Activated T-helper 1 cell treated with anti-CD3 and anti-CD28 coated beads, Interleukin-12 subunit alpha, Interleukin-12 subunit beta, Interleukin-2, Interleukin-4 antibody, amounts not matched to agents 30 ng/mL and 10 ng/mL and 1 ng/mL, durations not matched to agents 14 hours and 24 hours and 36 hours (primary cell): ENCODE results near the gene MMP15. TPM values are rescaled to one million over a fixed set of nuclear protein-coding genes. Genes with fewer than 3 reads are reported as not detected.
"Not testable (repeated sequence)": the region's sequence is repeated elsewhere in the genome, so short reads cannot be mapped to it uniquely, and the experiment has no call there.

Experiments used
- DNase-seq: peaks from one replicate; pipeline ENCODE4 v3.0.0; 2021; ENCODE audit warnings: low spot score
- H3K27ac Mint-ChIP-seq: one replicate; pipeline ENCODE4 v1.8.0; 2021; ENCODE audit warnings: mild to moderate bottlenecking, mixed read lengths
- H3K27me3 Mint-ChIP-seq: one replicate; pipeline ENCODE4 v1.8.0; 2022; ENCODE audit warnings: mild to moderate bottlenecking, moderate library complexity, mixed read lengths; ENCODE audit not compliant: insufficient read depth
- H3K36me3 Mint-ChIP-seq: one replicate; pipeline ENCODE4 v1.8.0; 2021; ENCODE audit warnings: low read depth, mixed read lengths
- H3K4me1 Mint-ChIP-seq: one replicate; pipeline ENCODE4 v1.8.0; 2021; ENCODE audit warnings: low read depth, mixed read lengths
- H3K4me3 Mint-ChIP-seq: one replicate; pipeline ENCODE4 v1.8.0; 2021; ENCODE audit warnings: mild to moderate bottlenecking, moderate library complexity, mixed read lengths
- H3K9me3 Mint-ChIP-seq: one replicate; pipeline ENCODE4 v1.8.0; 2021; ENCODE audit warnings: mixed read lengths
- intact Hi-C: fragments of 100-400 bp; cut with micrococcal nuclease; formaldehyde crosslinking; loops from one replicate; pipeline ENCODE4 v1.15.1; 2024
- total RNA-seq: library from RNA; stranded (reverse); gene quantifications from 2 replicates; pipeline ENCODE4 v1.2.3, GENCODE V29; 2022

Gene MMP15
- total RNA-seq, 1 donor from 2014 or later: 1.3 TPM

GRCh38 chr16:58057784-58058183 is 32.2 kb downstream of the MMP15 start:
- H3K9me3 Mint-ChIP-seq: no peaks in the 10 kb centered on the region
- DNase-seq: no peak
- no peaks in the 10 kb centered on the region for H3K4me1 Mint-ChIP-seq
- H3K27me3 Mint-ChIP-seq: peaks cover 1% of the 10 kb centered on the region
- H3K36me3 Mint-ChIP-seq: no peaks in the 10 kb centered on the region
- intact Hi-C loops: no loop called here
- H3K27ac Mint-ChIP-seq: no peak overlapping the region
- no peak overlapping the region for H3K4me3 Mint-ChIP-seq

DNA sequence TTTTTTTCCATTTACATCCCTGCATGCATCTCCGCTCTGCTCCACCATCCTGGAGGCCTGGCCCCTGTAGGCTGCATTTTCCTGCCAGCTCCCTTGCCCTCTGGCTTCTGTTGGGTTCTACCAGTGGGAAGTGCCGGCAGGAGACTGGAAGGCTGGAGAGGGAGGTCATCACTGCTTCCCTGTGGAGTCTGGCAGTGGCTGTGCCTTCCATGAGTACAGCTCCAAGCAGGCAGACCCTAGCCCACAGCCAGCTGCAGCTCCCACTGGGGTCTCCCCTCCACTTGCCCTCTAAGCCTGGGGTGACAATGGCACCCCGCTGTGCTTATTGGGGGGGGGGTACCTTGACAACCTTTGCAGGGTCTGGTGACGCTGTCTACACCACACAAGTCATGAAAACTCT is 37.3 kb downstream of the MMP15 start:
- Mint-ChIP-seq H3K4me1 (no peaks in the 10 kb centered on the region), H3K27me3 (peaks cover 1% of the 10 kb centered on the region), H3K36me3 (no peaks in the 10 kb centered on the region), H3K4me3 (no peak overlapping the region), H3K27ac (no peak overlapping the region), H3K9me3 (no peaks in the 10 kb centered on the region)
- intact Hi-C loops: no loop called here
- DNase-seq: no peak

- no peaks in the 10 kb centered on the region for H3K9me3 Mint-ChIP-seq
- no peak overlapping the region for H3K4me3 Mint-ChIP-seq
- intact Hi-C loops: no loop called here
- no peaks in the 10 kb centered on the region for H3K36me3 Mint-ChIP-seq
- no peak overlapping the region for H3K27ac Mint-ChIP-seq
- DNase-seq: no peak
- H3K4me1 Mint-ChIP-seq: no peaks in the 10 kb centered on the region
- H3K27me3 Mint-ChIP-seq: peaks cover 1% of the 10 kb centered on the region
Measured at GRCh38 chr16:58063377-58064076, 38.0 kb downstream of the MMP15 start.

DNA sequence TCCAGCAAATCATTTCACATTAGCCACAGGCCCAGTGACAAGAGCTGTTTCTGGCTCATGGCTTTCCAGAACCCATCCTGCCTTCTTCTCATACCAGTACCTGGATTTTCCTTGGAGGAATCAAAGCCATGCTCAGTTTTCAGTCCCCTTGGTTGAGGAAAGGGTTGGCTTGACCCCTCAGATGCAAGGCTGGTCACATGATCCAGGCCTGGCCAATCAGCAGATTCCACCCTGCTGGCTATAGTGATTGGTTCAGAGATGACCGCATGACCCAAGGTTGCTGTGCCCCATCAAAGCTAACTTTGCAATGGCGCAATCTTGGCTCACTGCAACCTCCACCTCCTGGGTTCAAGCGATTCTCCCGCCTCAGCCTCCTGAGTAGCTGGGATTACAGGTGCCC is 45.0 kb downstream of the MMP15 start:
- intact Hi-C loops: no loop called here
- Mint-ChIP-seq H3K9me3 (no peaks in the 10 kb centered on the region), H3K27me3 (no peaks in the 10 kb centered on the region), H3K4me1 (no peaks in the 10 kb centered on the region), H3K36me3 (no peaks in the 10 kb centered on the region), H3K4me3 (no peak overlapping the region), H3K27ac (no peak overlapping the region)
- DNase-seq: no peak

- intact Hi-C loops, H3K4me1 Mint-ChIP-seq, H3K36me3 Mint-ChIP-seq, H3K9me3 Mint-ChIP-seq, DNase-seq, H3K27me3 Mint-ChIP-seq, H3K4me3 Mint-ChIP-seq, H3K27ac Mint-ChIP-seq: not testable (repeated sequence)
Measured at GRCh38 chr16:58072134-58072533, 46.6 kb downstream of the MMP15 start.

DNA sequence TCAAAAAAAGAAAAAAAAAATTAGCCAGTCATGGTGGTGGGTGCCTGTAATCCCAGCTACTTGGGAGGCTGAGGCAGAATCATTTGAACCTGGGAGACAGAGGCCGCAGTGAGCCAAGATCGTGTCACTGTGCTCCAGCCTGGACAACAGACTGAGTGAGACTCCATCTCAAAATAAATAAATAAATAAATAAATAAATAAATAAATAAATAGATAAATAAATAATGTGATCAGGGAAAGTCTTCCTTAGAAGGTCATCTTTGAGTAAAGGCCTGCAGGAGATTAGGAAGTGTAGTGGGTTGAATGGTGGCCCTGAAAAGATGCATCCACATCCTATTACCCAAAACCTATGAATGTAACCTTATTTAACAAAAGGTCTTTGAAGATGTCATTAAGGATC is 47.5 kb downstream of the MMP15 start:
- intact Hi-C loops, H3K27me3 Mint-ChIP-seq, H3K36me3 Mint-ChIP-seq, H3K4me3 Mint-ChIP-seq, DNase-seq, H3K27ac Mint-ChIP-seq, H3K9me3 Mint-ChIP-seq, H3K4me1 Mint-ChIP-seq: not testable (repeated sequence)

GRCh38 chr16:58074657-58075056 is 49.1 kb downstream of the MMP15 start:
- Mint-ChIP-seq H3K36me3 (no peaks in the 10 kb centered on the region), H3K4me1 (no peaks in the 10 kb centered on the region), H3K9me3 (no peaks in the 10 kb centered on the region), H3K4me3 (no peak overlapping the region), H3K27ac (no peak overlapping the region), H3K27me3 (peaks cover 5% of the 10 kb centered on the region)
- DNase-seq: no peak
- intact Hi-C loops: no loop called here

DNA sequence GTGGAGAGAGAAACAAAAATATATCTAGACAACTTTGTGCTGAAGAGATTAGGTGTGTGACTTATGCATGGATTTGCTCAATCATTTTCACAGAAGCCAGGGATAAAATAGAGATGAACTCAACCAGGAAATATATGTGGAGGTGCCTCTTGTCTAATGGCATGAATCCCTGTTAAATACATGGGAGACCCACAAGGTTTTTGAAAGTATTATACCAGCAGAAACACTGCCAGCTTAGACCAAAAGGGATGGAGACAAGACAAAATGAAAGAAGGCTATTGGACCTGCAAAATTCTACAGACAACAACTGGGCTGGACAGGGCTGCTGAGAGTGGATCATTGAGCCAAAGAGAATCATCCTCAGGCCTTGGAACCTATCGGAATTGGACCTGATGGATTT is 51.0 kb downstream of the MMP15 start:
- no peaks in the 10 kb centered on the region for H3K36me3 Mint-ChIP-seq
- DNase-seq: no peak
- no peak overlapping the region for H3K27ac Mint-ChIP-seq
- intact Hi-C loops: no loop called here
- peaks cover 5% of the 10 kb centered on the region for H3K27me3 Mint-ChIP-seq
- H3K4me1 Mint-ChIP-seq: no peaks in the 10 kb centered on the region
- no peaks in the 10 kb centered on the region for H3K9me3 Mint-ChIP-seq
- H3K4me3 Mint-ChIP-seq: no peak overlapping the region

- H3K9me3 Mint-ChIP-seq: no peaks in the 10 kb centered on the region
- H3K27me3 Mint-ChIP-seq: peaks cover 5% of the 10 kb centered on the region
- intact Hi-C loops: no loop called here
- H3K4me3 Mint-ChIP-seq: no peak overlapping the region
- no peaks in the 10 kb centered on the region for H3K36me3 Mint-ChIP-seq
- no peak for DNase-seq
- H3K4me1 Mint-ChIP-seq: no peaks in the 10 kb centered on the region
- H3K27ac Mint-ChIP-seq: no peak overlapping the region
Measured at GRCh38 chr16:58077796-58078195, 52.2 kb downstream of the MMP15 start.

- H3K4me3 Mint-ChIP-seq, H3K27ac Mint-ChIP-seq, H3K36me3 Mint-ChIP-seq, H3K9me3 Mint-ChIP-seq, H3K27me3 Mint-ChIP-seq, DNase-seq, intact Hi-C loops, H3K4me1 Mint-ChIP-seq: not testable (repeated sequence)
Measured at GRCh38 chr16:58080657-58081056, 55.1 kb downstream of the MMP15 start.

- Mint-ChIP-seq H3K9me3 (no peaks in the 10 kb centered on the region), H3K4me1 (no peaks in the 10 kb centered on the region), H3K36me3 (no peaks in the 10 kb centered on the region), H3K27me3 (peaks cover 5% of the 10 kb centered on the region), H3K4me3 (no peak overlapping the region), H3K27ac (no peak overlapping the region)
- no peak for DNase-seq
- intact Hi-C loops: no loop called here
Measured at GRCh38 chr16:58082381-58082780, 56.8 kb downstream of the MMP15 start.

- intact Hi-C loops: no loop called here
- no peaks in the 10 kb centered on the region for H3K4me1 Mint-ChIP-seq
- no peaks in the 10 kb centered on the region for H3K9me3 Mint-ChIP-seq
- H3K36me3 Mint-ChIP-seq: no peaks in the 10 kb centered on the region
- H3K27me3 Mint-ChIP-seq: no peaks in the 10 kb centered on the region
- no peak overlapping the region for H3K4me3 Mint-ChIP-seq
- H3K27ac Mint-ChIP-seq: no peak overlapping the region
- no peak for DNase-seq
Measured at GRCh38 chr16:58084635-58085034, 59.1 kb downstream of the MMP15 start.

DNA sequence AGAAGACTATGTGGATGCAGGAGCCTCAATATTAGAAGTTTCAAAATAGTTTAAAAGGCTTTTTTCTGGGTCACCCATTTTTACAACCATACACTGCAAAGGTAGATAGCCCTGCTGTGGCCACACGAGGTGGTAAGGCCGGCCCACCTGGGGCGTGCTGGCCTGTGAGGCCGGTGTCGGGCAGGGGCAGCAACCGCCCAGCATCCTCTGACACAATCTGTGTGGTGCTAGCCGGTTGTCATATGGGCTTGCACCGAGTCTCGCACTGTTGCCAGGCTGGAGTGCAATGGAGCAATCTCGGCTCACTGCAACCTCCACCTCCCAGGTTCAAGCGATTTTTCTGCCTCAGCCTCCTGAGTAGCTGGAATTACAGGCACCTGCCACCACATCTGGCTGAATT is 59.6 kb downstream of the MMP15 start:
- Mint-ChIP-seq H3K9me3 (no peaks in the 10 kb centered on the region), H3K4me3 (no peak overlapping the region), H3K36me3 (no peaks in the 10 kb centered on the region), H3K4me1 (no peaks in the 10 kb centered on the region), H3K27me3 (no peaks in the 10 kb centered on the region), H3K27ac (no peak overlapping the region)
- intact Hi-C loops: no loop called here
- no peak for DNase-seq

- no peaks in the 10 kb centered on the region for H3K4me1 Mint-ChIP-seq
- no peak overlapping the region for H3K4me3 Mint-ChIP-seq
- intact Hi-C loops: no loop called here
- H3K9me3 Mint-ChIP-seq: no peaks in the 10 kb centered on the region
- H3K27ac Mint-ChIP-seq: no peak overlapping the region
- H3K27me3 Mint-ChIP-seq: no peaks in the 10 kb centered on the region
- DNase-seq: no peak
- no peaks in the 10 kb centered on the region for H3K36me3 Mint-ChIP-seq
Measured at GRCh38 chr16:58085584-58086251, 60.2 kb downstream of the MMP15 start.
